GM18909 (cell line): ENCODE results near the gene RTN4RL2.

Experiments
- ATAC-seq: cut with Tn5 transposase; IDR thresholded peaks from one replicate; pipeline ENCODE4 v1.9.1; 2021; ENCODE audit warnings: mild to moderate bottlenecking; ENCODE audit not compliant: unreplicated experiment, poor library complexity

RTN4RL2 gene

DNA sequence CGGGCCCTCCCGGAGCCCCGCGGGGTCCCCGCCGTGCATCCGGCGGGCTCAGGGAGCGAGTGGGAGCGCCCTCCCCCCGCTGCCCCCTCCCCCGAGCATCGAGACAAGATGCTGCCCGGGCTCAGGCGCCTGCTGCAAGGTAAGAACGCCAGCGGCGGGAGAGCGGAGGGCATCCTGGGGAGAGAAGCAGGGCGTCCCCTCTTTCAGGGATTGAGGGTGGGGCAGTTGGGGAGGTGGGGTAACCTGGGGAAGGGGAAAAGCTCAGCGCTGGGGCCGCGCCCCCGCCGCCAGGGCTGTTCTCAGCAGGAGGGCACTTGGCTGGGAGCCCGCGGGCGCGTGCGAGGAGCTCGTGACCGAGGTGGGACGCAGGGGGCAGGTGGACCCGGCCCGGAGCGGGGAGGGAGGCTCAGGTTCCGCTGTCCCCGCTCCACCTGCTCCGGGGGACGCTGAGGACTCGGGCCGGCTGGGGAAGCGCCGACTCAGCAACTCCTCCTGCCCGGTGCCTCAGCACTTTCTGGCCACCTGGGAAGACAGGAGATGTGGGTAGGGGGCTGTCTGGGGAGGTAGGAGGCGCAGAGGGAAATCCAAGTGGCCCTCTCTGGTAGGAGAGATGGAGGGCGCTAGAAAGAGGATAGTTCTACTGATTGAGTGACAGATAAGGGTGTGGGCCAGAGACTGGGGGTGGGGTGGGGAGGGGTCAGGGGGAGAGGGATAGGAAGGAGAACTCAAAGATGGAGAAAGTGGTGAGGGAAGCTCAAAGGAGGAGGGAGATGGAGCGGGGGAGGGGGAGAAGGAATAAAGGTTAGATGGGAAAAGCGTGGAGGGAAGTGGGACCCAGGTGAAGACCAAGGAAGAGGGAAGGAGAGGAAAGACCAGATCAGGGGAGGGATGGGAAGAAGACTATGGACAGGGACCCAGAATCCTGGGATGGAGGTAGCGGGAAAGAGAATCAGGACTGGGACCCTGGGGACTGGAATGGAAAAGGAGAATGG, 726 bp downstream of the RTN4RL2 start:
- no peak for ATAC-seq

DNA sequence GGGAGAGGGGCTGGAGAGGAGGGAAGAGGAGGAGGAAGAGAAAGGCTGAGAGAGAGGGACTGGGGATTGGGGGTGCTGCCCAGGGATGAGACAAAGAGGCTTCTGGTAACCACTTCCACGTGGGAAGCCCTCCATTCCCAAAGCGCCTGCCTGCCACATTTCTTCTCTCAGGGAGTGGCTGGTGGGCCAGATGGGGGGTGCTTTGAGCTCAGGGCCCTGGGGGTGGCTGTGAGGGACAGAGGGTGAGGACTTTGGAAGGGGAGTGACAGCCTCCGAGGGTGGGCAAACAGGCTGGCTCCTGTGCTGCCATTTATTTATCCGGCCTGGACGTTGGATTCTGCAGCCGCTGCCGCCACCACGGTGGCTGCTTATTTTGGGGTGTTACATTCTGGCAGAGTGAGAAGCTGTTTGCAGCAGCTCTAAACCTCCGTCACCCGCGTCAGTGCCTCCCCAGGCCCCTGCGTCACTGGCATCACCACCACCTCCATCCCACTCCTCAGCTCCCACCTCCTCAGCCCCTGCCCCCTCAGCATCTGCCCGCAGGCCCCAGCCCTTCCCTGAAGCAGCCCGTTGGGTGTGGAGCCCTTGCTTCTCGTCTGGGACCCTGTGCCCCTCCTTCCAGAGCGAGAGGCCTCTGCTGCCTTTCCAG, 1.6 kb downstream of the RTN4RL2 start:
- ATAC-seq = no peak

DNA sequence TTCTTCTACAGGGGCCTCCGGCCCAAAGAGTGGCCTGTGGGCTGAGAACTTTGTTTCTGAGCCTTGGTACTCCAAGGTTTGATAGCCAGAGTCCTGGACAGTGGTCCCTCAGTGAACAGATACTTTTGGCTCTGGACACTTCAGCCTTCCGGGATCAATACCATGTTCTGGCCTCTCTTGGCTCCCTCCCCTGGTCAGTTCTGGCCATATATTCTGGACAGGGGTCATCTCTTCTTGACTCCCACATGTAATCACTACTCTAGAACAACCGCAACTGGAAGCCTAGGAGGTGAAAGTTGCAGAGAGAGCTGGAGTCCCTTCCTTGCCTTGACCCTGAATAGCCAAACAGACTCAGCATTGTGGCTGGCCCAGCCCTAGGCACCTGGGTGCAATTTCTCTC, 2.3 kb downstream of the RTN4RL2 start:
- no peak for ATAC-seq

DNA sequence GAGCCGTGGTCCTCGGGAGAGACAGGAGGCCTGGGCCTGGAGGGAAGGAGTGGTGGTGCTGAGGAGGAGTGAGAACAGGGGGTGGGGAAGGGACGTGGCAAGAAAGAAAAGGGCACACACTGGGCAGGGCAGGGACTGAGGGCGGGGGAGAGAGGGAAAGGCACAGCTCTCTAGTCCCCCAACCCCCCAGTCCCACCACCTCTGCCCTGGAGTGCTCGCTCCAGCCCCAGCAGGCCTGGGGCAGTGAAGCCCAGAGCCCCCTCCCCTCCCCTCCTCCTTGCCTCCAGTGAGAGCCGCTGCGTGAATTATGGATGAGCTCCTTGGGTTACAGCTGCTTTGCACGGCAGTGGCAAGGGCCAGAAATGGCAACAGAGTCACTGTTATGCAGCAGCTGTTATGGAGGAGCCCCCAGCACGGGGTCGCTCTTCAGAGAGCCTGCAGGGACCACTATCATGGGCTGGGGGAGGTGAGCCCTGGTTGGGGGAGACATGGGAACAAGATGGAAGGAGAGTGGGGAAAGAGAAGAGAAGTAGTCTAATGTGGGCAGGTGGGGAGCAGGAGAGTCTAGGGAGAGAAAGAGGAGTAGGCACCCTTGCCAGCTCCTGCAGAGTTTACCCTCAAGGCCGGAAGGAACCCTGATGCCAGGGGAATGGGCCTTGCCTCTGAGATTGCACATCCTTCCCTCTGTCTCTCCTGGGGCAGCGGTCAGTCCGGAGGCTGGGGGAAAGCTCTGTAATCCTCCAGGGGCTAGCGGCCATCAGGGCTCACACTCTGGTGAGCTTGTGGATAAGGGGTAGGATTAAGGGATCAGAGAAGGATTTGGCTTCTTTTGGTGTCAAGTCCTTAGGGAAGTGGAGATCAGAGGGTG, 3.6 kb downstream of the RTN4RL2 start:
- ATAC-seq = no peak

DNA sequence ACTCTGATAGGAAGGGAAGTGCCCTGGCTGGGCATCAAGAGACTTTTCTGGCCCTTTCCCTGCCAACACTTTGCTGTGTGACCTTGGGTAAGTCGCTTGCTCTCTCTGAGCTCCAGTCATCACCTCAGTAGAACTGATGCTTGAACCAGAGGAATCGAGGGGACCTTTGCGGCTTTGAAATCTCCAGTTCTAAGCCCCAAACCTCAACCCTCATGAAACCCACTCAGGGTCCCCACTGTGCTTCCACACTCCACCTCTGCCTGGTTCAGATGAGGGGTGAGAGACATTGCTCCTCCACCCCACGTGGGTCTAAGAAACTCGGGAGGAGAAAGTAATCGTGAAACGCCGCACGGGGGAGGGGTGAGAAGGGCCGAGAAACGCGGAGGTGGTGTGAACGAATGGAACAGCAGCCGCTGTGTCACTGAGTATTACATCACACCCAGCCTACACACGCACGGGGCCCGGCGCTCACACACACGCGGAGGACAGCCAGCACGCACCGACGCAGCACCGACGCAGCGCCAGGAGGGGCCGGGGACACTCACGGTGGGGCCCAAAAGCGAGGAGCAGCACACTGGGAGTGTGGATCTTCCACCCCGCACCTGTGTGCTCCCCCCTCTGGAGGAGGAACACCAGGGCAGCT, 4.3 kb downstream of the RTN4RL2 start:
- ATAC-seq = no peak

DNA sequence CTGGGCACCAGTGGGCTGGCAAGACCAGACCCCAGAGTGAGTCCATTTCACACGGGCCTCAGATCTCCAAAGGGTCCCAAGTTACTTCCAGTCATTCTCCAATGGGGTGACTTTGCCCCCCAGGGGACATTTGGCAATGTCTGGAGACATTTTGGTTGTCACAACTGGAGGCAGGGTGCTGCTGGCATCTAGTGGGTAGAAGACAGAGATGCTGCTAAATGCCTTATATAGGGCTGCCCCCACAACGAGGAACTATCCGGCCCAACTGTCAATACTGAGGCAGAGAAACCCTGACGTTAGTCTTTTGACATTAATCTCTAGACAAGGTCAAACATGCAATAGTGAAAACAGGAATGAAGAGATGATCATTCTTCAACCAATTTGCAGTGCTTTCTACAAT, 6.4 kb downstream of the RTN4RL2 start:
- ATAC-seq = no peak

DNA sequence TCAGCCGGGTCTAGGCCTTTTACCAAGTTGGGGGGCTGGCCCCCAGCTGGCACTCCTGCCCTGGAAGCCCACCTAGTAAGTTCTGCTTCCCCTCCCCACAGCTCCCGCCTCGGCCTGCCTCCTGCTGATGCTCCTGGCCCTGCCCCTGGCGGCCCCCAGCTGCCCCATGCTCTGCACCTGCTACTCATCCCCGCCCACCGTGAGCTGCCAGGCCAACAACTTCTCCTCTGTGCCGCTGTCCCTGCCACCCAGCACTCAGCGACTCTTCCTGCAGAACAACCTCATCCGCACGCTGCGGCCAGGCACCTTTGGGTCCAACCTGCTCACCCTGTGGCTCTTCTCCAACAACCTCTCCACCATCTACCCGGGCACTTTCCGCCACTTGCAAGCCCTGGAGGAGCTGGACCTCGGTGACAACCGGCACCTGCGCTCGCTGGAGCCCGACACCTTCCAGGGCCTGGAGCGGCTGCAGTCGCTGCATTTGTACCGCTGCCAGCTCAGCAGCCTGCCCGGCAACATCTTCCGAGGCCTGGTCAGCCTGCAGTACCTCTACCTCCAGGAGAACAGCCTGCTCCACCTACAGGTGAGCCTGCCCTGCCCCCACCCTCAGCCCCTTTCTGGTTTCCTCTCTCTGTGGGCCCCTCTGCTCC, 7.3 kb downstream of the RTN4RL2 start:
- ATAC-seq = no peak

DNA sequence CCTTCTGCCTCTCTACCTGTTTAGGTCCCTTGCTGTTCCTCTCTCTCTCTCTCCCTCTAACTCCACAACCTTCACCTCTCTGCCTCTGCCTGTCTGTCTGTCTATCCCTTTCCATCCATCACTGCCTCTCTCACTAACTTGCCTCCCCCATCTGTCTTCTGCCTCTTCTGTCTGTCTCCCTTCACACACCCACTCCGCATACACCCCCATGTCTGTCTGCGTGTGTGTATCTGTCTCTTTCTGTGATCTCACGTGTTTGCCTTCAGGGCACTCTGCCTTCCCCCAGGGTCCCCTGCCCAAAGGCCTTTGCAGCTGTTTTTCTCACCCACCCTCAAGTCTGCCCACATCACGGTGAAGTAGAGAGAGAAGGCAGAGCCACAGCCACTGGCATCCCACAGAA, 7.9 kb downstream of the RTN4RL2 start:
- ATAC-seq = no peak

DNA sequence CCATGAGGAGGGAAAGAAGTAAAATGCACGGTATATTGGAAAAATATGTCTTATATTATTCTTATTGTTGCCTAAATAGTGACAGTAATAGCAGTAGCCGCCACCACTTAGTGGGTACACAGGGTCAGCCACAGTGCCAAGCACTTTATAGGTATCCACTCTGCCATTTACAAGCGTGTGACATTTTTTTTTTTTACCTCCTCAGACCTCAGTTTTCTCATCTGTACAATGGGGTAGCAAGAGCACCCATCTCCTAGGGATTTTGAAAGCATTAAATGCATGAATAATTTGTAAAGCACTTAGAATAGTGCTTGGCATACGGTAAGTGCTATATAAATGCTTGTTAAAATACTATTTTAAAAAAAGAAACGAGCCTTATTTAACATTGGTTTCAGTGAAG, 8.9 kb downstream of the RTN4RL2 start:
- ATAC-seq = no peak

DNA sequence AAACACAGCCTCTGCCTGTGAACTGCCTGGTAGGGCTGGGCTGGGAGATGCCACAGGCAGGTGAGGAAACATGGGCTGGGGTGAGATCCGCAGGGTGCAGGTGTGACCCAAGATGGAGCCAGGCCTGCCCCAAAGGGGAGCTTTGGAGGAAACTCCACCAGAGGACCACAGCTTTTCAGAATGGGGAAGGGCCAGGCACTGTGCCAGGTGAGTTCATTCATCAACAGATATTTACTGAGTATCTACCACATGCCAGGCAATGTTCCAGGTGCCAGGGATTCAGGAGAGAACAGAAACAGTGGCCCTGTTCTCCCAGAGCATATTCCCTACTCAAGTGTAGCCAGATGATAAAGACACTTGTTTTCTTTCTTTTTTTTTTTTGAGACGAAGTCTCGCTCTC, 11.2 kb downstream of the RTN4RL2 start:
- no peak for ATAC-seq

DNA sequence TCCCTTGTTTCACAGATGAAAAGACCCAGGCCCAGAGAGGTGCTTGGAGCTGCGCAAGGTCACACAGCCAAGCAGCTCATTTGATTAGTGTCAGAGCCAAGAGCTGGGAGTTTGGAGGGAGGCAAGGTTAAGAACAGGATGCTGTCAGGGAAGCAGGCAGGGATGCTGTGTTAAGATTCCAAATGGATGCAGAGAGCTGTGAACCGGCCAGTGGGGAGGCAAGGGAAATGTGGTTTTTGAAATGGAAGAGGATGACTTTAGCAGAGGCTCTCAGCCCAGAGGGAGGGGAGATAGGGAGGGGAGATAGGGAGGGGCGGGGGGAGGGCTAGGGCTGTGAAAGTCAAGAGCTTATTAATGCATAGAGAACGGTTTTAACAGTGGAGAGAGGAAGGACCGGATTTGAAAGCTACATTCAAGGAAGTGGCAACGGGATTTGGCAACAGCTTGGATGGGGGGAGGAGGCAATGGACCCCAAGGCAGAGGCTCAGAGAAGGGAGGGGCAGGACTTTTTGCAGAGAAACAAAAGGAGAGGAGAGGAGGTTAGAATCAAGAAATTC, 13.0 kb downstream of the RTN4RL2 start:
- ATAC-seq = no peak

DNA sequence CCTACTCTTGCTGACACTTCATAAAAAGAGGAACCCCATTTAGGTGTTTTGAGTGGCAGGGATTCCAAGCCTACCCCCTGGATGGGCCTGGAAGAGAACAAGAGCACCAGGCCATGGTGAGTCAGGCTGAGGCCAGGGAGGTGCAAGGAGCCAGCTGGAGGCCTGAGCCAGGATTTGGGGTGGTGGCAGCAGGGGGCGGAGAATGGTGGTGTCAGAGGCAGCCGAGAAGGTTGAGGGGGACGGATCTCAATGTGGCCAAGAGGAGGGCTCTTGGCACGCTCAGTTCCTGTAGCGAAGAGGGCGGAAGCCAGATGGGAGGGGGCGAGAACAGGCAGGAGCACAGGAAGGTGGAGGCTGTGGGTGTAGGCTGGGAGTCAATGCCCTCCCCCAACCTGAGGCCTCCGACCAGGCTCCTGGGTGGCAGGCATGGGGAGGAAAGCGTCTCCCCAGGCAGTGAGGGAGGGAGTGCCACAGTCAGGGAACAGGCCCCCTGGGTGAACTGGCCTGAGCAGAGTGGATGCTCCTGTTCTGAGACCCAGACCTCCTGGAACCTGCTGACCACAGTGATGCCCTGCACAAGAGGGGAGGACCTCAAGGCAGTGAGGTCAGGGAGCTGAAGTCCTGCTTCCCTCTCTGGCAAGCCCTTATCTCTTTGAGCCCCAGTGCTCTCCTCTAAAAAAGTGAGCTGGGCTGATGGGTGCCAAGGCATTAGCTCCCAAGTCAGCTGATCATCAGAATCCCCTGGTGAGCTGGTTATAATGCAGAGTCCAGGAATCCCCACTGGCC, 13.9 kb downstream of the RTN4RL2 start:
- ATAC-seq = peak; percentile 41

DNA sequence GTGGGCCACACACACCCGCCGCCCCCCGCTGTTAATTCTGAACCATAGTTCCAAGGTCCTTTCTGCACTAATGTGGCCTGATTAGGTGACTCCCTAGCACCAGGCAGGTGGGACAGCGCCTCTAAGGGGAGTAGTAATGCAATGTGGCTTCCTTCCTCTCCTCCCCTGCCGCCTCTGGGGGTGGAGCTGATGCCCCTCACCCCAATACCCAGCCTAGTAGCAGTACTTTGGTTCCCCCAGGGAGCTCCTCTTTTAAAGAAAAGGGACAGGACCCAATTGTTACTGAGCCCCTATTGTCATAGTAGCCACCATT, 14.4 kb downstream of the RTN4RL2 start:
- ATAC-seq = no peak

DNA sequence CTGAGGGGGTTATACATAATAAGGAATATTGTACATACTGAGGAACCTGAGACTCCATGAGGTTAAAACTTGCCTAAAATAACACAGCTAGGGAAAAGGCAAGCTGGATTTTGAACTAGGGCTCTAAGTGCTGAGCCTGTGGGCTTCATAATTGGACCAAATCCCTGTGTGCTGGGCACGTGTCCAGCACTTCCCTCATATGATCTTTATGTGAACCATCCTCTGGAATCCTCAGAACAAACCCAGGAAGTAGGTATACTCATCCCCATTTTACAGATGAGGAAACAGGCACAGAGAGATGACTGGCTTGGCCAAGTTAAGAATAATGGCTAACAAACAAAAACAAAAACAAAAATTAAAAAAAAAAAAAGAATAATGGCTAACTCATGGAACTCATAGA, 14.9 kb downstream of the RTN4RL2 start:
- no peak for ATAC-seq

DNA sequence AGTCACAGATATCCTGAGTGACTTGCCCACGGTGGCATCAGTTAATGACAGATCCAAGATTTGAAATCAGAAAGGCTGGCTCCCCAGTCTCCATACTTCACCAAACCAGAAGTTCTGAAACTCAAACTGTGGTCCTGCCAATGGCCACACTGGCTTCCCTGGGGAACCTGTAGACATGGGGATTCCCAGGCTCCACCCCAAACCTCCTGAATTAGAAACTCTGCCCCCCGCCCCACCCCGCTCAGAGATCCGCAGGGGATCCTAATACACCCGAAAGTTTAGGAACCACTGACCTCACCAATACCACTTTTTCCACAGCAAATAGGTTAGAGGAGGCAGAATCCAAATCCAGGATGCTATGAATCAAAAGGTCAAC, 15.3 kb downstream of the RTN4RL2 start:
- peak; percentile 26 for ATAC-seq

DNA sequence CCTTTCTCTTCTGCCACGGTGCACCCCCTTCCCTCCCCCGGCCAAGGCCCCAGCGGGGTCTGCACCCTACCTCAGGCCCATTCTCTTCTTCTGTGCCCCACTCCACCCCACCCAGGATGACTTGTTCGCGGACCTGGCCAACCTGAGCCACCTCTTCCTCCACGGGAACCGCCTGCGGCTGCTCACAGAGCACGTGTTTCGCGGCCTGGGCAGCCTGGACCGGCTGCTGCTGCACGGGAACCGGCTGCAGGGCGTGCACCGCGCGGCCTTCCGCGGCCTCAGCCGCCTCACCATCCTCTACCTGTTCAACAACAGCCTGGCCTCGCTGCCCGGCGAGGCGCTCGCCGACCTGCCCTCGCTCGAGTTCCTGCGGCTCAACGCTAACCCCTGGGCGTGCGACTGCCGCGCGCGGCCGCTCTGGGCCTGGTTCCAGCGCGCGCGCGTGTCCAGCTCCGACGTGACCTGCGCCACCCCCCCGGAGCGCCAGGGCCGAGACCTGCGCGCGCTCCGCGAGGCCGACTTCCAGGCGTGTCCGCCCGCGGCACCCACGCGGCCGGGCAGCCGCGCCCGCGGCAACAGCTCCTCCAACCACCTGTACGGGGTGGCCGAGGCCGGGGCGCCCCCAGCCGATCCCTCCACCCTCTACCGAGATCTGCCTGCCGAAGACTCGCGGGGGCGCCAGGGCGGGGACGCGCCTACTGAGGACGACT, 15.9 kb downstream of the RTN4RL2 start:
- ATAC-seq = peak; percentile 37

DNA sequence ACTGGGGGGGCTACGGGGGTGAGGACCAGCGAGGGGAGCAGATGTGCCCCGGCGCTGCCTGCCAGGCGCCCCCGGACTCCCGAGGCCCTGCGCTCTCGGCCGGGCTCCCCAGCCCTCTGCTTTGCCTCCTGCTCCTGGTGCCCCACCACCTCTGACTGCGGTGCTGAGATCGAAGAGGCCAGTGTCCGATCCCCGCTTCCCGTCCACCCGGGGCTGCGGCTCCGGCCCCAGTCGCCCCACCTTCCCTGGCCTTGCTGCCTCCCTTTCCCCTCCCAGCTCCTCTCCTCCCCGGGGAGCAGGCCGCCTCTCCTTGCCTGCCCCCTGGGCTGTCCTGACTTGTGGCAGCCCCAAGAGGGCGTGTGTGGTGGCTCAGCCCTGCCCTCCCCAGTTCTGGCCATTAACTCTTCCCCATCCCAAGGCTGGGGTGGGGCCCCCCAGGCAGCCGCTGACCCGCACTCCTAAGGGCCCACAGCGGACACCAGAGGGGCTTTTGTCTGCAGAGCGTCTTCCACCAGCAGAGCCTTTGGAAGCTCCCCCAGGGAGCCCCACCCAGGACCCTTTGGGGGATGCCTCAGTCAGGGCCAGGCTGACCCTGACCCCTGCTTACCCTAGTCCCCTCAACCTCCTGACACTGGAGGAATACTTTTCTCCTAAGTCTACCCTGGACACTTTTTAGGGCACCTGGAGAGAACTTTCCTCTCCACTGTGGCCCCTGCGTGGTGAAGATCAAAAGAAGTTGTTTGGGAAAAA, 16.6 kb downstream of the RTN4RL2 start:
- peak; percentile 59 for ATAC-seq
